MCF 10A (cell line): Measurements from ENCODE around the gene LIG1. TPM values are rescaled to one million over a fixed set of nuclear protein-coding genes. Genes with fewer than 3 reads are reported as not detected.

ENCODE experiments used
- BruUV-seq: library from RNA; stranded (reverse); fragments of 400-500 nt; replicated peaks from 2 replicates; lab custom pipeline; 2021; lab: Mats Ljungman, UMichigan
- CTCF ChIA-PET: fragments of 300-600 bp; sonication (Branson Sonifier 250); formaldehyde crosslinking; extraction: SDS; loops from one replicate; lab custom pipeline; 2021; ENCODE audit warnings: antibody characterized with exemption, inconsistent platforms; lab: Yijun Ruan, JAX
- POLR2A ChIA-PET: fragments of 300-600, 350-650 bp; sonication (Branson Sonifier 250); formaldehyde crosslinking; extraction: SDS; loops from one replicate; lab custom pipeline; 2020; ENCODE audit warnings: antibody characterized with exemption, inconsistent platforms; lab: Yijun Ruan, JAX
- DNase-seq: peaks from one replicate; pipeline ENCODE4 v3.0.0-alpha.2; 2018; ENCODE audit not compliant: unreplicated experiment
- H3K27ac Mint-ChIP-seq: one replicate; pipeline ENCODE4 v1.8.0; 2022; ENCODE audit warnings: mild to moderate bottlenecking, low read depth, mixed read lengths; ENCODE audit not compliant: unreplicated experiment
- H3K27me3 Mint-ChIP-seq: one replicate; pipeline ENCODE4 v1.8.0; 2022; ENCODE audit warnings: mixed read lengths; ENCODE audit not compliant: insufficient read depth, unreplicated experiment
- H3K36me3 Mint-ChIP-seq: one replicate; pipeline ENCODE4 v1.8.0; 2022; ENCODE audit warnings: mild to moderate bottlenecking, moderate library complexity, mixed read lengths; ENCODE audit not compliant: insufficient read depth, unreplicated experiment
- H3K4me1 Mint-ChIP-seq: one replicate; pipeline ENCODE4 v1.8.0; 2022; ENCODE audit warnings: mixed read lengths; ENCODE audit not compliant: insufficient read depth, unreplicated experiment
- H3K4me3 Mint-ChIP-seq: one replicate; pipeline ENCODE4 v1.8.0; 2022; ENCODE audit warnings: mild to moderate bottlenecking, moderate library complexity, mixed read lengths; ENCODE audit not compliant: unreplicated experiment
- H3K9me3 Mint-ChIP-seq: one replicate; pipeline ENCODE4 v1.8.0; 2022; ENCODE audit warnings: mixed read lengths; ENCODE audit not compliant: unreplicated experiment
- CTCF ChIP-seq: fragments of 200-600 bp; IDR thresholded peaks from one replicate; pipeline ENCODE4 v1.8.0; 2022; ENCODE audit warnings: antibody characterized with exemption, mild to moderate bottlenecking; ENCODE audit not compliant: unreplicated experiment
- intact Hi-C: fragments of 100-400 bp; cut with micrococcal nuclease; formaldehyde crosslinking; loops from 2 replicates; pipeline ENCODE4 v1.14.1; 2022
- total RNA-seq: library from RNA; stranded (reverse); gene quantifications from 2 replicates; pipeline ENCODE4 v1.2.3, GENCODE V29; 2022

The LIG1 gene
- total RNA-seq, 1 experiment from 2014 or later: 14.6 TPM

- intact Hi-C loops: no loop called here
- no peak for TF ChIP-seq CTCF
- ChIA-PET CTCF (interaction anchor here (0.7 kb wide), 1 partner anchor 222 kb away, joined by 4 read pairs; no protein-coding TSS in a partner anchor), POLR2A (no interaction called here)
- no peak for DNase-seq
- Mint-ChIP-seq H3K27ac (no peak overlapping the region), H3K27me3 (no peaks in the 10 kb centered on the region), H3K4me3 (no peak overlapping the region), H3K36me3 (peaks cover 8% of the 10 kb centered on the region), H3K4me1 (no peaks in the 10 kb centered on the region), H3K9me3 (no peaks in the 10 kb centered on the region)
- no TSS peak for BruUV-seq
These were observed 13.2 kb upstream of the LIG1 start for GRCh38 chr19:48183356-48183755.

- BruUV-seq: no TSS peak
- no peak for DNase-seq
- TF ChIP-seq CTCF: no peak
- intact Hi-C loops: no loop called here
- POLR2A ChIA-PET: no interaction called here
- no peaks in the 10 kb centered on the region for H3K4me1 Mint-ChIP-seq
- no peak overlapping the region for H3K4me3 Mint-ChIP-seq
- CTCF ChIA-PET: no interaction called here
- no peak overlapping the region for H3K27ac Mint-ChIP-seq
- H3K9me3 Mint-ChIP-seq: no peaks in the 10 kb centered on the region
- no peaks in the 10 kb centered on the region for H3K36me3 Mint-ChIP-seq
- H3K27me3 Mint-ChIP-seq: no peaks in the 10 kb centered on the region
These were observed 12.3 kb upstream of the LIG1 start for GRCh38 chr19:48182434-48182833.

- no peaks in the 10 kb centered on the region for H3K9me3 Mint-ChIP-seq
- no peaks in the 10 kb centered on the region for H3K4me1 Mint-ChIP-seq
- no peaks in the 10 kb centered on the region for H3K27me3 Mint-ChIP-seq
- H3K27ac Mint-ChIP-seq: no peak overlapping the region
- intact Hi-C loops: no loop called here
- no TSS peak for BruUV-seq
- no peaks in the 10 kb centered on the region for H3K36me3 Mint-ChIP-seq
- no peak for TF ChIP-seq CTCF
- no peak for DNase-seq
- no peak overlapping the region for H3K4me3 Mint-ChIP-seq
- CTCF ChIA-PET: no interaction called here
- POLR2A ChIA-PET: no interaction called here
These were observed 11.4 kb upstream of the LIG1 start for GRCh38 chr19:48181505-48181904.

GRCh38 chr19:48176226-48176625 lies 6.1 kb upstream of the LIG1 start:
- H3K27me3 Mint-ChIP-seq: no peaks in the 10 kb centered on the region
- ChIA-PET CTCF (interaction anchor here (0.7 kb wide), 1 partner anchor 24 kb away, joined by 3 read pairs; no protein-coding TSS in a partner anchor), POLR2A (no interaction called here)
- no peak for TF ChIP-seq CTCF
- intact Hi-C loops: no loop called here
- H3K27ac Mint-ChIP-seq: no peak overlapping the region
- H3K4me1 Mint-ChIP-seq: peaks cover 3% of the 10 kb centered on the region
- H3K36me3 Mint-ChIP-seq: peaks cover 14% of the 10 kb centered on the region
- H3K4me3 Mint-ChIP-seq: no peak overlapping the region
- DNase-seq: no peak
- no peaks in the 10 kb centered on the region for H3K9me3 Mint-ChIP-seq
- BruUV-seq: no TSS peak
